Articular chondrocyte of knee joint (primary cell): ENCODE measurements around the gene PTGES3. TPM values are rescaled to one million over a fixed set of nuclear protein-coding genes. Genes with fewer than 3 reads are reported as not detected.
A peak's percentile ranks its signal among the peaks of the same experiment; 100 is the strongest.

Source experiments
- small RNA-seq: library from RNA; depleted of rRNA; stranded (forward); fragments of <200 nt; gene quantifications from one replicate; pipeline ENCODE3, GENCODE V24; 2012
- total RNA-seq: library from RNA; depleted of rRNA; stranded (reverse); fragments of >200 nt; gene quantifications from 2 replicates; pipeline ENCODE4 v1.2.3, GENCODE V29; 2012

Gene PTGES3
- 104 and 113 TPM in 2 replicates for total RNA-seq

GRCh38 chr12:56688129-56688845 is at the start of gene PTGES3:
TSS of gene PTGES3 (minus strand) at chr12:56688284. CDS start at chr12:56687999, 285 bp downstream.

GRCh38 chr12:56724972-56725722 is 37.1 kb upstream of the PTGES3 start, which contains the start of gene NACA:
TSS of gene NACA (minus strand) at chr12:56725299. CDS start at chr12:56724521, 778 bp downstream.

GRCh38 chr12:56645717-56646446 is 42.2 kb downstream of the PTGES3 start, which contains the start of gene ATP5F1B:
TSS of gene ATP5F1B (minus strand) at chr12:56645984. CDS start at chr12:56645963, 21 bp downstream.

GRCh38 chr12:56630180-56630632 is 57.9 kb downstream of the PTGES3 start, which contains the start of gene BAZ2A:
TSS of gene BAZ2A (minus strand) at chr12:56630326. CDS start at chr12:56617530, 12,796 bp downstream.

Small RNA genes within 50 kb of the gene (small RNA-seq; reads per million reads assigned to genes)
- not detected for gene RN7SL809P
- gene SNORD59A, result 6,476 reads per million, percentile 100 among the genes with 10 or more reads in this experiment

Other genes with a start within 250 kb of the PTGES3 start
- gene TIMELESS, start 238.9 kb downstream of the PTGES3 start, total RNA-seq, result 4.6 and 4.8 TPM in 2 replicates
- gene MIP, start 233.6 kb downstream of the PTGES3 start, total RNA-seq, result 0.26 TPM in 1 of 2 replicates, not detected in the other
- 2.1 and 2.6 TPM in 2 replicates for gene SPRYD4, start 219.7 kb downstream of the PTGES3 start, total RNA-seq
- gene GLS2, start 200.1 kb downstream of the PTGES3 start, total RNA-seq, result not detected in 2 replicates
- gene RBMS2, start 166.5 kb downstream of the PTGES3 start, total RNA-seq, result 40.6 and 47.0 TPM in 2 replicates
- 39.7 and 44.3 TPM in 2 replicates for gene BAZ2A, start 58.0 kb downstream of the PTGES3 start, total RNA-seq
- gene ATP5F1B, start 42.3 kb downstream of the PTGES3 start, total RNA-seq, result 367 and 370 TPM in 2 replicates
- gene NACA, start 37.0 kb upstream of the PTGES3 start, total RNA-seq, result 1,159 and 1,183 TPM in 2 replicates
- gene PRIM1, start 64.0 kb upstream of the PTGES3 start, total RNA-seq, result 9.7 and 12.5 TPM in 2 replicates
- gene HSD17B6, start 75.0 kb upstream of the PTGES3 start, total RNA-seq, result 1.2 TPM in 2 replicates
- not detected in 2 replicates for gene SDR9C7, start 246.1 kb upstream of the PTGES3 start, total RNA-seq